ENCODE measurements around the gene HADH.

Gene HADH

DNA sequence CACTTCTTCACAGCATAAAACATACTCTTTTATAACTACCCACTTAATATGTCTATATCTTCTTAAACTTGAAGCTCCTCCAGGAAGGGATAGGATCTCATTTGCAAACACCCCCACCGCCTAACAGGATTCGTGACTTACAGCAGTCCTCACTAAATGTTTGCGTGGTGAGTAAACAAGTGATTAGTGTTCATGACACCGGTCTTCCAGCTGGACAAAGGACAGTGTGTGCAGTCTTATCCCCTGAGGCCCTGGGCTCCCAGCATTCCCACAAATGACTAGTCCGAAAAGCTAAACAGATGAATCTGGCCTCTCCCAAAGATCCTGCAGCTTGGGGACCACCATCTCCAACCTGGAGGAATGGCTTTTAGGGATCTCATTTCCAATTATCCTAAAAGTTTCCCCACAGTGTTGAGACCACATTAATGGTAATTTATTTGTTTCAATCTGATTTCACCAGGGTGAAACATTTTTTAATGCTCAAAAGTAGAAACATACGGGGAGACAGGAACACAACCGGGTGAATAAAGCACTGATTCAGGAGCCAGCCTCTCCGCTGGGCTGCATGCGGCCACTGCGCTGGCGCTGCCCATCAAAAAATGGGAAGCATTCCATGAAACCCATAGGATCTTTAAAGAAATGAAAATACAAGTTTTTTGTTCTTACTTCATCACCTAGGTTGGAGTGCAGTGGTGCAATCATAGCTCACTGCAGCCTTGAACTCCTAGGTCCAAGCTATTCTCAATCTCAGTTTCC lies 69.2 kb downstream of the HADH start:
- no peak for DNase-seq (ENCODE audit: low spot score)

DNA sequence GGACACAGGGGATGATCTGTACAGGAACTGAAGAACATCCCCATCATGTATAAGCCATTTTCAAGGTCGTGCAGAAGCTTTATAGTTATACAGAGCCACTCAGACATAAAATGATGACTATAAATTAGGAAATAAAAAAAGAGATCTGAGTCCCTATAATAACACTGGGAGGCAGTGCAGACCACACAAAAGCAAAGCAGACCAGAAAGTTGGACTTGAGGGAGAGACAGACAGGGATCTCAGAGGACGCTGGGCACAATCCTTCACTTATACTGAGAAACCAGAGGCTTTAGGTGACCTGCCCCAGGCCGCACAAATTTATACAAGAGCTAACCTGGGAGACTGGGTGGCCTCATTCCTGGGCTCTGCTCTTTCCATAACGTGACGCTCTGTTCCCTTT lies 70.5 kb downstream of the HADH start:
- DNase-seq (ENCODE audit: low spot score) = no peak

GRCh38 chr4:108060686-108061321 lies 71.1 kb downstream of the HADH start:
- DNase-seq (ENCODE audit: low spot score) = no peak

DNA sequence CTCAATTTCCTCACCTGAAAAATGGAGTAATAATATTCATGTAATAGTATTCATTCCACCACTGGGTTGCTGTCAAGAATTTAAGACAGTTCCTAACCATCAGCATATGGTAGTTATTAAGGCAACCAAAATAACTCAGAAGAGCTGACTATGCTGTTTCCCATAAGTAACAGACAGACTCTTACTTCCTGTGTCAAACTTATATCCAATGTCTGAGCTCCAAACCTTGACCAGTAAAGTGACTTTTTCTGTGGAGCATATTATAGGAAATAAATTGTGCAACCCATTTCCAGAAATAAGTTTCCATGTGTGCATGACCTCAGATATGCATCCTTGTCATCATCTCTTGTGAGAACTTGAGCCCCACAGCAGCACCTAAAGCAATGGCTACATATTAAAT lies 78.8 kb downstream of the HADH start:
- no peak for DNase-seq (ENCODE audit: low spot score)

DNA sequence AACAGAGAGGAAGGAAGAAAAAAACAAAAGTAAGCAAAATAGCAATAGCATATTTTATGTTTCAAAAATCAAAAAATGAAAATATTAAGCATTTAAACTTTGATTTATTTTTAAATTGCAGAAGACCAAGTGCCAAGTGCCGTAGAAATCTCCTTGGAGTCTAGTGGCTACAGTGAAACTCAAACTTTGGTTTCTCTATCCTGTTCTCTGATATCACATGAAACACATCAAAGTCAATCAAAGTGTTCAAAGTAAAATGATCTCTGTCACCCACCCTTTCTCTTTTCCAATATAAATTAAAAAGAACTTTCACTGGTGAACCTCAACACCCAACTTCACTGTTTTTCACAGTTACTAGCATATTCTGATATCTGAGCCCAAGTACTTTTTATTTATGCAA lies 81.1 kb downstream of the HADH start:
- no peak for DNase-seq (ENCODE audit: low spot score)

DNA sequence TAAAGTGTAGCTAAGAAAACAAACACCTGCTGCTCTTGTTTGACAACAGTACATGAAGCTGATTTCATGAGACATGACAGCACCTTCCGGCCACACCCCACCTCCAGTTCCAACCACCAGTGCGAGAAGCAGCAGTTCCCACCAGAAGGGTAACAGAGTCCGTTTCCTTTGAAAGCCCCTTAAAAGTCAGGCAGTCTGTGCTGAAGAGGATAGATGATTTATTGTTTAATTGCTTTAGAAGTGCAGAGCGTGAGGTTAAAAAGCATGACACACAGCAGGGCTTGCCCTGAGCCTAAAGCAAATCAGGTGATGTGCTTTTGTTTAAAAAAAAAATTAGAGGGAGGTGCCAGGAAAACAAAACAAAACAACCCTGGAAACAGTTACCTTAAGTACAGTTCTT lies 82.6 kb downstream of the HADH start:
- peak; percentile 69 for DNase-seq (ENCODE audit: low spot score)

DNA sequence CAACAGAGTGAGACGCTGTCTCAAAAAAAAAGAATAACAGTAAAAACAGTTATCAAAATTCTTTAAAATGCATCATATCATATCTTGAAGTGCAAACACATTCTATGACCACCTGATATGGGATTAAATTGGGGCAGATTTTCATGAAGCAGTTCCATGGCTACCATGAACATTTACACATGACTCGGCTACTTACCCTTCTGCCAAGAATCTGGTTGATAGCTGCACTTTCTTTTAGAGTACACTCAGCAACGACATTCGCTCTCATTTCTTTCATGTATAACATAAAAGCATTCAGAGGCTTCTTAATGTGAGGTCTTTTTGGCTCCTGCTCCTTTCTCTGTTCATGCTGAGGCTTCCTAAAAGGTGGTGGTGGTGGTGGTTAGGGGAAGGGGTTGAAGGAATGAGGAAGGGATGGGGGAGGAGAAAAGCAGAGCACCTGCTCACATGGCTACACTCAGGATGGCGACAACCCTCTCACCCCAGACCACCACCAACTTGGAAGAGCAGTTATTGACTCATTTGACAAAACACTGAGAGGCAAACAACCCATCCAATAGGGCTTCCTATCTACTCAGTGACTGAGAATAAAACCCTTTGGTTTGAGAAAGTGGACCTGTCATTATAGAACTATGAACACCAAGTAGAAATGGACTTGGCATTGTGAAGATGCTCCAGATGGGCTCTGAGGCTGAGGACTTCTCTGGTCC lies 88.5 kb downstream of the HADH start:
- no peak for DNase-seq (ENCODE audit: low spot score)

DNA sequence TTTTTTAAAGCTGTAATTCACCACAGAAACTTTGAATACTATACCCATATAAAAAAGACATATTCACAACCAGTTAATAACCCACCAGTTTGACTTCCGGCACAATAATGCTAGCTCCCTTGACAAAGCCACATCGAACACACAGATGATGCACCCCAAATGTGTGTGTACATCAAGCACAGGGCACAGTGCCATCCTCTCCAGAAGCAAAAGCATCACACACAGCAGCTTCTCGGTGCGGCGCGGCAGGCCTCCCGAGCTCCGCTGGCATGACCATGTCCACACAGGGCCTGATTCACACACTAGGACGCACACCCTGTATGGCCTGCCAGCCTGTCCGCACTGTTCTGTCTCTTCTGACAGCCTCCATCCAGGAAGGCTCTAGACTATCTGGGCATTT lies 91.1 kb downstream of the HADH start:
- DNase-seq (ENCODE audit: low spot score) = peak; percentile 65

- no peak for DNase-seq (ENCODE audit: low spot score)
These were observed 91.6 kb downstream of the HADH start for GRCh38 chr4:108081256-108081655.
